GM19463 (cell line): ENCODE results near the gene LST1.
A peak's percentile ranks its signal among the peaks of the same experiment; 100 is the strongest.
"Not testable (repeated sequence)": the region's sequence is repeated elsewhere in the genome, so short reads cannot be mapped to it uniquely, and the experiment has no call there.

Experiments used
- ATAC-seq: cut with Tn5 transposase; IDR thresholded peaks from one replicate; pipeline ENCODE4 v1.9.1; 2021; ENCODE audit warnings: mild to moderate bottlenecking, moderate library complexity; ENCODE audit not compliant: unreplicated experiment

Gene LST1

DNA sequence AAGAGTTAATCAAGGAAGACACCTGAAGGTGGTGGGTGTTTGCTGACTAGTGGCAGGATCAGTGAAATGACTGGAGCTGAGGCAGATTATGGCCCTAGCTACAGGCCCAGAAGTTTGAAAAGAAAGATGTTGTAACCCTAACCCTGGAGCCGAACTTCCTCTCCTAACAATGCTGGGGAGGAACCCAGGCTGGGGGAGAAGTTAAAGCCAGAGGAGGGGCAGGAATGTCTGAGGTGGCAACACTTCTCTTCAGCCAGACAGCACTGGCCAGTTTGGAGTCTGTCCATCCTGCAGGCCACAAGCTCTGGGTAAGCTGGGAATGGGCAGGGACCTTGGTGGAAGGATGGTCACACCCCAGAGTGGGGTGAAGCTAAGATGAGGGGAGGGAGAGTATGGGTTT, at the start of gene LST1:
LST1 (plus strand) TSS at position 270 of the 400 bp plus-strand sequence. CDS start 1,023 bp downstream, outside the sequence.
- no peak for ATAC-seq

DNA sequence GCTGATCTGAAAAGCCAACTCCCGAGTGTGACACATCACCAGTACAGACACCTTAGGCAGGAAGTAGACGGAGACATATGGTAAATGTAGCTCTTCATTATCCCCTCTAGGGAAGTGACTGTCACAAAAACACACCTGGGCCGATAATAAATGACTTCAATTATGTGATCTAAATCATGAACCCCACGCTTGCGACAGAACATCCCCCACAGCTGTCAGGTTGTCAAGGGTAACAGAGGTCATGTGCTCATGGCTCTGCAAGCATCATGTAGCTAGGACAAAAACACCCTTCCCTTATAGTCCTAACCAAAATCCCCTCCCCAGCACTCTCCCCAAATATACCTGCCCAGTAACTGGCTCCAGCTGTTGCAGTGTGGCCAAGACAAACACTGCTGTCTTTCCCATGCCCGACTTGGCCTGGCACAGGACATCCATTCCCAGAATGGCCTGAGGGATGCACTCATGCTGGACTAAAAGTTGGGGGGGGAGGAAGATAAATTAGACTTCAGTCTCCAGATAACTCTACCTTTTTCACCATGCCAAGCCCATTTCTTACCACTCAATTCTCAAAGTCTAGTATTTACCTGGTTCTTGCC, 47.2 kb upstream of the LST1 start:
- no peak for ATAC-seq

DNA sequence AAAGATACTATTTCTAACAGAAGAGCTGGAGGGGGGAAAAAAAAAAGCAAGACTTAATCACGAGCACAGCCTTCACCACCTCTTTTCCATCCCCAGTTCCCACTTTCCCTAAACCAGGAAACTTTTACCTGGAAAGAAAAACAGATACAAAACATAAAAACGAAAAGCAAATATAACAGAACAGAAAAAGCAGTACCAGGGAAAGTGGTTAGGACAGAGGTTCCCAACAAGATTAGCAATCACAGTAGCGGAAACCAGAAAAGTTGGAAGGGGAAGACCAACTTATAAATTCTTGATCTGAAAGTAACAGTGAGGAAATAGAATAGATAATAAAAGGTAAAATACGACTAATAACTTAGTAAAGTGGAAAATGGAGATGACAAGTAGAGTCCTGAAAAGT, 45.4 kb upstream of the LST1 start:
- no peak for ATAC-seq

DNA sequence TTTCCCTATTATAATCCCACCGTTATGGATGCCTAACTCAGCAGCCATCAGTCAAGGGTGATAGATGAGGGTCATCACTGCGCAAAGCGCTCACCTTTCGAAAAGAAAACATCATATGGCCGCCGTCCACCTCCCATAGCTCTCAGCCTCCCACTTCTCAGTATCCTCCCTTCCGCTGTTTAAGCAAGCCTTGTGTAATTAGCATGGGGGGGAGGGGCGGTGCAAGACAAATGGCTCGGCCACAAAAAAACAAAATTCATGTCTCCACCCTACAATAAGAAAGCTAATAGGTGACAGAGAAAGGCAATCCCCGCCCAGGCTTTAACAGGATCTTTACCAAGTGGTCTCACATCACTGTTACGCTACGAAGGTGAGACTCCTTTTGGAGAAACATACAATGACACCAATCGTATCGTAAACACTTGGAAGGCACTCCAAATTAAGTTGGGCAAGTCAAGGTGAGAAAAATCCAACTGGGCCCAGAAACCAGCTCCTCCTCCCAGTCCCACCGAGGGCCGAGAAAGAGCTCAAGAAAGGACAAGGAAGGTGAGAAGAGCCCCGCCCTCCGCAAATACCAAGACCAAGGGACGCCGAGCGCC, 44.9 kb upstream of the LST1 start:
- no peak for ATAC-seq

DNA sequence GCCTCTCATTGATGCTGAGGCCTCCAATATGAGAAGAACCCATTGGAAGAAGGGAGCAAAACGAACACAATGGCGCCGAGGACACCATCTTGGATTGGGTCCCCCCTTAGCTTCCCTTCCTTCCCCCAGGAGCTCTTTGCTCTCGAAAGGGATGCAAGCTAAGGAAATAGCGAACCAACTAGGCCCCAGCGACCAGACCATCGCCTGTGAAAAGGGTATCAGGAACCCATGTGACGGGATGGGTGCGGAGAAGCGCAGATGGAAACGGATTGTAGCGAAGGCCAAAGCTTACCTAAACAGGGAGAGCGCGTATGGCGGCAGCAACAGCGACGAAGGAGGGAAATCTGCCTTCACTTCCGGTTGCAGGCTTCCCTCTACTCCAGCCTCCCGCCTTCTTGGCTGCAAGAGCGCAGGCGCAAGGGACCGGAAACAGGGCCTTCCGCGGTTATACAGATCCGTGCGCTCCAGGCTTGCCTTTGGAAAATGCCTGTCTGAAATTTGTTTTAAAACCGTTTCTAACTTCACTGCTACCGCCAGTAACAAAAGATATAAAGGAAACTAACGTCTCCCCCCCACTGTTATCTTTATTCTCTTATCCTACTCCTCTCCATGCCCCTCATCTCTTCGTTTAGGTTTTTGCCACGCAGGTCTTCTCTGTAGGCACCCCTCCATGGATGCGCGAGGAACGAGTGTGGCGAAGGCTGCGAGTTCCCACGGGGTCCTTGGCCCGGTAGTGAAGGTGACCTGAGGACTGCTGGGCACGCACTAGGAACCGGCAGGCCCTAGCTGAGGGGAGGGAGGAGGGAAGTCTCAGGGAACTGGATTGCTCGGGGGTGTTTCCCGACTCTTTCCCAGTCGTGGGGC, 44.2 kb upstream of the LST1 start, which contains the start of gene DDX39B:
DDX39B (minus strand) TSS at position 346 of the 864 bp plus-strand sequence. CDS start 1,471 bp downstream, outside the sequence.
- ATAC-seq, result peak; percentile 68

DNA sequence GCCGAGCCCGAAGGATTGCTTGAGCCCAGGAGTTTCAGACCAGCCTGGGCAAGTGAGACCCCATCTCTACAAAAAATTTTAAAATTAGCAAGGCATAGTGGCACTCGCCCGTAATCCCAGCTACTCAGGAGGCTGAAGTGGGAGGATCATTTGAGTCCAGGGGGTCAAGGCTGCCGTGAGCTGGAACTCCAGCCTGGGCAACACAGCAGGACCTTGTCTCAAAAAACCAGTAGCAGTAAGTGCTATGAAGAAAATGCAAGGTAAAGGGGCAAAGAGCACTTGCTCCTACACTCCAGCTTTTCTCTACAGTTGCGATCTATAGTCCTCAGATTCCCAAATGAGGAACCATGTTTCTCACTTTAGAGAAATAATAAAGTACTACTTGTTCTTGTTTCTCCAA, 42.4 kb upstream of the LST1 start:
- no peak for ATAC-seq

DNA sequence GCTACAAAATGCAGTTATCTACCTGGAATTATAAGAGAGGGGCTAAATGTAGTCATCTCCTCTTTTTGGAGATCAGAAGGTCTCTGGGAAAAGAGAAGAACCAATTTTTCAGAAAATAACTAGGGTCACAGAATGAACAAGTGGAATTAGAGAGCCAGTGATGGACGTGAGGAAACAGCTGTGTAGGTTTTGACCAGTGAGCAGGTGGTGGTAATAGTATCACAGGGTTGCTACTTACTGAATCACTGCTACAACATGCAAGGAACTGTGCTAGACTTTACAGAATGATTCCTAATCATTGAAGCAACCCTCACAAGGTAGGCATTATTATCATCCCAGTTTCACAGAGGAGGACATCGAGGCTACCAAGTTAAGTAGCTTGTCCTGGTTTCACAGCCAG, 41.4 kb upstream of the LST1 start:
- no peak for ATAC-seq

DNA sequence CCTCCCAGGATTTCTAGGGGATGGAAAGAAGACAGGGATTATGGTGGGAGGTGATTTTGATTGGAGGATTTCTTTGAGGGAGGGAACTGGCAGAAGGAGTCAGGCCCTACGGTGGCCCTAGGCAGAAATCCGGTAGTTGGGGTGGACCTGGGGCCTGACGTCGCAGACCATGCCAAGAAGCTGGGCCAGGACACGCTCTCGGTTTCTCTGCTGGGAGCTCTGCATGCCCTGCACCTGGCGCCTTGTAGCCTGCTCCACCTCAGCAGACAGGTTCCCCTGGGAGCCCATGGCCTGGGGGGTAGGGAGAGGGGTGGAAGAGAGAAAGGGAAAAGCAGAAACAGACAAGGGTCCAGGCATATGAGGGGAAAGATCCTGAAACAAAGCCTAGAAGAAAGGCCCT, 40.8 kb upstream of the LST1 start:
- ATAC-seq, result no peak

DNA sequence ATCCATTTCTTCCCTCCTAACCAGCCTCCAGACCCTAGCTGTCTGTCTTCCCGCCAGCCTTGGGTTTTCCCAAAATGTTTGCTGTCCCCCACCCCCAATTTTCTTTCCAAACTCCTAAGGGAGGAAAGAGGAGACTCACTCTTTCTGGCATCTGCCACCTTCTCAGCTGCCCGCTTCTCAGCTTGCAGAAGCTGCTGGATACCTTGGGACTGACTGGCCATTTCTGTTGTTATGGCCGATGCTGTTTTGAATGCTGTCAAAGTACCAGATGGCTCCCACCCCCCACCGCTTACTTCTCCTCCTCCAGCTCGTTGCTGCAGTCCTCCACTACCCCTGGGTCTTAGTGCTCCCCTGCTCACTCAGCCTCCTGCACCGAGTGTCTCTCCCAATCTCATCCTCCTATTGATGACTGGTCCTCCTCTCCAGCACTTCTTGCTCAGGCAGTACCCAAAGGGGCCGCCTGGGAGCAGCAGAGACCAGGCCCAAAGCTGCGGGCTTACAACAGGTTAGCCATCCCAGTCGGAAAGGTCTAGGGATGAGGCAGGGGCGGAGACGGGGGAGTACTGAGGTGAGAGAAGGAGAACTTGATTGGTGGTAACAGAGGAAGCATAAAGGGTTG, 39.6 kb upstream of the LST1 start, which contains the start of gene ATP6V1G2:
ATP6V1G2 (minus strand) TSS at position 270 of the 619 bp plus-strand sequence; CDS start at position 221, 49 bp downstream.
- no peak for ATAC-seq

DNA sequence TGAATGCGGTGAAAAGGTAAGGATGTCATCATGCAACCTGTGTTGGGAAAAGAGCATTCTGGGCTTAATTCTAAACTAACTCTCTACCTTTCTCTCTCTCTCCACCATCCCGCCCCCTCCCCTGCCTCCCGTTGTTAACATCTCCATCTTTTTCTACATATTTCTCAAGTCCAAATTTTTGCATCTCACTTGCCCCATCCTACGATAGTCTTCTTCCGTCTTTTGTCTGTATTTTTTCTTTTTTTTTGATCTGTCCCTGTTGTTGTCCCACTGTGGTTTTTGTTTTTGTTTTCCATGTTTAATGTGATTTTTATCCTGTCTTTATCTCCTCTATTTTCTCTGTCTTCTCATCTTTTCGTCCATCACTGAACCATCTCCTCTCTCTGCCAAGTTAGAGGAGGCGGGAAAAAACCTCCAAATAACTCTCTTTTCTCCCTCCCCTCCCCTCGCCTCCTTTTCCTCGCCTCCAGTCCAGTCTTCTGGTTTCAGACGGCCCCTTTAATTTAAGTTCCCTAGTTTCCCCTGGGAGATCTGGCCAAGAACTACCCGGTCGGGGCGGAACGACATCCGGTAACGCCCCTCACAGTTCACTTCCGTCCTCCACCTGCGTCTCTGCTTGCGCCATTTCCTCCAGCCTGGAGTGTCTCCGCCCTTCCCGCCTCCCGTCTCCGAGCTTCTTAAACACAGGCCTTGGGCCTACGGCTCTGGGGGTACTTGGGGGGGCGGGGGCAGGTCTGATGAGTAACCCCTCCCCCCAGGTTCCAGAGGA, 38.9 kb upstream of the LST1 start, which contains the start of gene NFKBIL1:
NFKBIL1 (plus strand) TSS at position 651 of the 769 bp plus-strand sequence; CDS start at position 738, 87 bp downstream.
- ATAC-seq, result peak; percentile 79

DNA sequence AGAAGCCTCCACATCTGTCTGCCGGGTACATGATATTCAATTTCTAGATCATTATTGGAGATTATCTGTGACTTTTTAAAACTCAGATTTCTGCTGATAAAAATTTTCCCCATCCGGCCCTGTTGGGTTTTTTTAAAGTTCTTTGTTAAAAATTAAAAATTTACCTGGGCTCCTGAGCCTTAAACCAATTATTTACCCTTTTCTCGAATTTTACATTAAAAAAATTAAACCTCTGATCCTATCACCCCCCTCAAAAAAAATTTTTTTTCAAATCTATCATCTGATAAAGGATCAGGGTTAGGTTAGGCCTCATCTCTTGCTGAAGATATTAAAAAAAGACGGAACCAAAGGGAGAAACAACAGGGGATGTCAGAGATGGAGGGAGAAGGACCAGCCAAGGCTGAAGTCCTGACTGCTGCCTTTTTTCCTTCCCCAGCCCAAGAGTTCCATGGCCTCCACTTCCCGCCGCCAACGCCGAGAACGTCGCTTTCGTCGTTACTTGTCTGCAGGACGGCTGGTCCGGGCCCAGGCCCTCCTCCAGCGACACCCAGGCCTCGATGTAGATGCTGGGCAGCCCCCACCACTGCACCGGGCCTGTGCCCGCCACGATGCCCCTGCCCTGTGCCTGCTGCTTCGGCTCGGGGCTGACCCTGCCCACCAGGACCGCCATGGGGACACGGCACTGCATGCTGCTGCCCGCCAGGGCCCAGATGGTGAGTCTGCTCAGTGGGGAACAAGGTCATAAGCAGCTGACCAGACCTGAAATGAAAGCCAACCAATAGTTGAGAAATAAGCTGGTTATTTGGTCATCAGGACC, 38.1 kb upstream of the LST1 start:
- no peak for ATAC-seq

DNA sequence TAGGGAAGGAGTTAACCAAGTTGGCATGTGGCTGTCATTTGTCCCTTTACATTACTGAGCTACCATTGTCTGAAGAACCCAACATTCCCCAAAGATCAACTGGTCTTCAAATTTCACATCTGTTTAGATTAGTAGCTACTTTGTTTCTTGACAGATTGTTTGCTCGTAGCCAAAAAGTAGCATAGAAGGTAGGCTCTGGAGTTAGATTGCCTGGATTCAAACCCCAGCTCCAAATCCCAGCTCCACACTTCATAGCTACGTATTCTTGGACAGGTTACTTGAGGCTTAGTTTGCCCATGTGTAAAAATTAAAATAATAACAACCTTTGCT, 37.6 kb upstream of the LST1 start:
- ATAC-seq, result no peak

DNA sequence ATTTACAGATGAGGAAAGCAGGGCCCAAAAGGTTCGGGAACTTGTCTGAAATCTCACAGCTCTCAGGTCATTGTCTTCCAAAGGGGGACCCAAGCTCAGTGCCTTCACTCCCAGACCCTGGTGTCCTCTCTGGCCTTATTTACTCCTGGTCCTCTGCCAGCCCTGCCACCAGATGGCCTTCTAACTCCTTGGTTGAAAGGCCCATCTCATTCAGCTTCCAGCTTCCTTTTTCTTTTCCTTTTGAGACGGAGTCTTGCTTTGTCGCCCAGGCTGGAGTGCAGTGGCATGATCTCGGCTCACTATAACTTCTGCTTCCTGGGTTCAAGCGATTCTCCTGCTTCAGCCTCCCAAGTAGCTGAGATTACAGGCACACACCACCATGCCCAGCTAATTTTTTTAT, 34.7 kb upstream of the LST1 start:
- ATAC-seq, result not testable (repeated sequence)

DNA sequence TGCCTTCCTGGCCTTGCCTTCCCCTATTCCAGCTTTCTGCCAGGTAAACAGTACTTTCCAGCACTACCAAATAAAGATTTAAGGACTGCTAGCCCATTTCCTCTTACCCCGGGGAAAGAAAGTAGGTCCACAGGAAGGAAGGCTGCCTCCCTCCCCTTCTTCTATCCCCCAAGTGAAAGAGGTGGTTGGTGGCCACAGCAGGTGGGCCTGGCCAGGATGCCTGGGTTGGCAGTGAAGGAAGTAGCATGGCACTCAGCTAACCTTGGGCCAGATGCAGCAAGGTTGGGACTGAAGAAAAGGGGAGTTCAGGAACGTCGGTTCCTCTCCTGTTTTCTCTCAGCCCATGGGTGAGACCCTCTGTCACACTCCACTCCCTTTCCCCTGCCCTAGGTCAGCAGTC, 29.8 kb upstream of the LST1 start:
- ATAC-seq, result no peak

DNA sequence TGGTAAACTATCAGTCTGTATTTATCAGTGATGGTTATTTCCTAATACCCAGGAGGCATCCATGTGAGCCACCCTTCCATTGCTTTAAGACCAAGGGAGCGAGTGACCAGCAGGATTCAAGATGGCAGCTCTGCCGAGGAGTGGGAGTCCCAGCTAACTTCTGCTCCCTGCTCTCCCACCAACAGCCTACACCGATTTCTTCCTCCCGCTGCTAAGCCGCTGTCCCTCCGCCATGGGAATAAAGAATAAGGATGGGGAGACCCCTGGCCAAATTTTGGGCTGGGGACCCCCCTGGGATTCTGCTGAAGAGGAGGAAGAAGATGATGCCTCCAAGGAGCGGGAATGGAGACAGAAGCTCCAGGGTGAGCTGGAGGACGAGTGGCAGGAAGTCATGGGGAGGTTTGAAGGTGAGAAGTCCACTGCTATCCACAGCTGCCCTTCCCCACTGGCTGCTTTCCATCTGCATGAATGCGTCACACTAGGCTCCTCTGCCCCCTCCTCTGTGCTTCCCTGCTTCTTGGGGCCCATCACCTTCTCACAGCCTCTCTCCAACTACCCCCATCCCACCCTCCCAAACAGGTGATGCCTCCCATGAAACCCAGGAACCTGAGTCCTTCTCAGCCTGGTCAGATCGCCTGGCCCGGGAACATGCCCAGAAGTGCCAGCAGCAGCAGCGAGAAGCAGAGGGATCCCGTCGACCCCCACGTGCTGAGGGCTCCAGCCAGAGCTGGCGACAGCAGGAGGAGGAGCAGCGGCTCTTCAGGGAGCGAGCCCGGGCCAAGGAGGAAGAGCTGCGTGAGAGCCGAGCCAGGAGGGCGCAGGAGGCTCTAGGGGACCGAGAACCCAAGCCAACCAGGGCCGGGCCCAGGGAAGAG, 28.4 kb upstream of the LST1 start:
- no peak for ATAC-seq

DNA sequence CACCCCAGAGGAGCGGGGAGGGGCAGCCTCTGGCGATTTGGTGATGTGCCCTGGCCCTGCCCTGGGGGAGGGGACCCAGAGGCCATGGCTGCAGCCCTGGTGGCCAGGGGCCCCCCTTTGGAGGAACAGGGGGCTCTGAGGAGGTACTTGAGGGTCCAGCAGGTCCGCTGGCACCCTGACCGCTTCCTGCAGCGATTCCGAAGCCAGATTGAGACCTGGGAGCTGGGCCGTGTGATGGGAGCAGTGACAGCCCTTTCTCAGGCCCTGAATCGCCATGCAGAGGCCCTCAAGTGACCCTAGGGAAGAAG, 27.8 kb upstream of the LST1 start:
- no peak for ATAC-seq

DNA sequence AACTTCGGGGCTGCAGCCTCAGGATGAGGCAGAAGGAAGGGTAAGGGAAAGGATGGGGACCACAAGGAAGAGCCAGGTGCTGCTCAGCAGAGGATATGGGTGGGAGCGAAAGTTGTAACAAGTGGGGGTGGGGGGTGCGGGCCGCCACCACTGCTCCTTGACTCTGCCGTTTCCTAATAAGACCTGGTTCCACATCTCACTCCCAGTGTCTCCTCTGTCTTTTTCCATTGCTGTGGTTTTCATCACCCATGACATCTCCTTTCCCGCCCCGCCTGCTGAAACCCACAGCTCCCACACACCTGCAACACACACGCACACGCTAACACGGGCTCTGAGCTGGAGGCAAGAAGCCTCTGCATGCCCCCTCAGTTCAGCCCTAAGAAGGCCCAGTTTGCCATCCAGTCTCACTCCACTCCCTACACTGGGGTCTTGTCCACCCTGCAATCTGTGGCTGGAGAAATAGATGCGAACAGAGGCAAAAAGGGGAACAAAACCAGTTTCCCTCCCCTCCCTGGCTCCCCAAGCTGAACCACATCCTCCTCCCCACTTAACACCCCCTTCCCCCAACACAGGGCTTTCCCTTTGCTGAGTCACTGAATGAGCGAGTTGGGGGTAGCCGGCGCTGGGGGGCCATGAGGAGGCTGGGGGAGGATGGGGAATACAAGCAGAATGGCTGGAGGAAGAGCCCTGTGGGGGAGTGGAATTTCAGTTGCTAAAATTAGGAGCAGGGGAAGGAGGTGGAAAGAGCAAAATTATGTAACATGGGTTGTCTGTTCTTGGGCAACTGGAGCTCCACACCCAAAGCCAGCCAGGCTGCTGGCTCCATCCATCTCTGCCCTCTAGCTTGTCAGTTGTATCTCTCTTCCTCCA, 27.2 kb upstream of the LST1 start:
- no peak for ATAC-seq

DNA sequence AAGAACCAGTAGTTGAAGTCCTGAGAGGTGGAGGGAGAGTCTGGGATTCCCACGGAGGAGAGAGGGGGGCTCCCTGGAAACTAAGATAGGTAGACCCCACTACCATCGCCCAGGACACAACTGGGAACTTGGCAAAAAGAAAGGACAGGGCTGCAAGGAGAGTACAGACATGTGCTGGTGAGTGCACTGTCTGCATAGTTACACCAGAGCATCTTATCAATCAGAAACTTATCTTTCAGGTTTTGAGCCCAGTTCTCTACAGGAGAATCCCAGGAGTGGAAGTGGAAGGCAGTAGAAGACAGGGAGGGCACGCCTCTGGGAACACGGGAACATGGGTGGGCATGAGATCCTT, 26.5 kb upstream of the LST1 start:
- no peak for ATAC-seq
